GM19240 (cell line): ENCODE results near the gene CIAO2B.
"Not testable (repeated sequence)": the region's sequence is repeated elsewhere in the genome, so short reads cannot be mapped to it uniquely, and the experiment has no call there.

Source experiments
- DNase-seq: peaks from one replicate; pipeline ENCODE4 v3.0.0; 2011; ENCODE audit warnings: low spot score; ENCODE audit not compliant: insufficient read length

Gene CIAO2B

GRCh38 chr16:66955363-66956153 lies 21.4 kb upstream of the CIAO2B start:
- not testable (repeated sequence) for DNase-seq

GRCh38 chr16:66954097-66954659 lies 20.0 kb upstream of the CIAO2B start:
- DNase-seq: peak; percentile 68

GRCh38 chr16:66953462-66954096 lies 19.4 kb upstream of the CIAO2B start:
- DNase-seq: no peak

GRCh38 chr16:66952430-66953110 lies 18.4 kb upstream of the CIAO2B start:
- DNase-seq: no peak

- DNase-seq: no peak
These were observed 17.0 kb upstream of the CIAO2B start for GRCh38 chr16:66950971-66951790.

GRCh38 chr16:66950437-66950836 lies 16.2 kb upstream of the CIAO2B start:
- no peak for DNase-seq

- DNase-seq: no peak
These were observed 15.3 kb upstream of the CIAO2B start for GRCh38 chr16:66949472-66949871.

GRCh38 chr16:66948837-66949225 lies 14.6 kb upstream of the CIAO2B start:
- no peak for DNase-seq

- no peak for DNase-seq
These were observed 14.1 kb upstream of the CIAO2B start for GRCh38 chr16:66948134-66948836.

- peak; percentile 71 for DNase-seq
These were observed 13.3 kb upstream of the CIAO2B start for GRCh38 chr16:66947302-66948065.

GRCh38 chr16:66946974-66947301 lies 12.7 kb upstream of the CIAO2B start:
- DNase-seq: no peak

- DNase-seq: no peak
These were observed 12.3 kb upstream of the CIAO2B start for GRCh38 chr16:66946541-66946940.

- DNase-seq: no peak
These were observed 11.7 kb upstream of the CIAO2B start for GRCh38 chr16:66945939-66946338.

GRCh38 chr16:66944971-66945370 lies 10.8 kb upstream of the CIAO2B start:
- DNase-seq: not testable (repeated sequence)

GRCh38 chr16:66944054-66944441 lies 9.8 kb upstream of the CIAO2B start:
- no peak for DNase-seq

- DNase-seq: no peak
These were observed 9.3 kb upstream of the CIAO2B start for GRCh38 chr16:66943426-66944053.

GRCh38 chr16:66942981-66943380 lies 8.8 kb upstream of the CIAO2B start:
- no peak for DNase-seq

- no peak for DNase-seq
These were observed 6.0 kb upstream of the CIAO2B start for GRCh38 chr16:66940236-66940635.

- DNase-seq: no peak
These were observed 5.2 kb upstream of the CIAO2B start for GRCh38 chr16:66939366-66939765.
